Smooth muscle cell of the brain vasculature (primary cell): ENCODE measurements around the gene CLDN9.

ENCODE experiments used
- DNase-seq: peaks from one replicate; pipeline ENCODE4 v3.0.0-alpha.2; 2012; ENCODE audit warnings: low read depth, low spot score

The CLDN9 gene

GRCh38 chr16:3012828-3013420 lies at the start of gene CLDN9:
Gene CLDN9, plus strand, starts transcription at chr16:3012923. Its CDS starts 440 bp downstream, at chr16:3013363.
- DNase-seq, result no peak

DNA sequence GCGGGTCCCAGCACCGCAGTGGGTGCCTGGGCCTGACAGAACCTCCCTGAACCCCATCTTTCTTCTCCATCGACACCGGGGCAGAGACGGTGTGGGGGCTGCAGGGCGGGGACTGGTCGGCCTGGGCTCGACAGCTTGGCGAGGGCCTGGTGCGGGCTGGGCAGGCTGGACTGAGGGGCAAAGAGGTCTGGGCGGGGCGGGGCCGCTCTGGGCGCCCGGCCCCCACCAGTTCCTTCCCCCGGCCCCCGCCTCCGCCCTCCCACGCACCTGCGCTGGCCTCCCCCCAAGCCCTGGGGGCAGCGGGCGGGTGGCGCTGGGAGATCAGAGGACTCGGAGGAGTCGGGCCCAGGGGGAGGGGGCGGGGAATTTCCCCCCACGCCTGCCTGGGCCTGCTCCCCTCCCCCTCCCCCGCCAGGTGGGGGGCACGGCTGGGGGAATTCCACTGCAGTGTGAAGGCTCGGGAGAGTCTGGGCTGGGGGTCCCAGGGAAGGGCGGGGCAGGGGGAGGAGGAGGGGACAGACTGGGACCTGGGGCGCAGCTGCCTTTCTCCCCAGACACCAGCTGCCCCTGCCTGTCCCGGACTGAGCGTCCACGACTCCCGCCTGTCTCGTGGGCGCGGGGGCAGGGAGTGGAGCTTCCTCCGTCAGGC lies 49.5 kb upstream of the CLDN9 start:
- no peak for DNase-seq

DNA sequence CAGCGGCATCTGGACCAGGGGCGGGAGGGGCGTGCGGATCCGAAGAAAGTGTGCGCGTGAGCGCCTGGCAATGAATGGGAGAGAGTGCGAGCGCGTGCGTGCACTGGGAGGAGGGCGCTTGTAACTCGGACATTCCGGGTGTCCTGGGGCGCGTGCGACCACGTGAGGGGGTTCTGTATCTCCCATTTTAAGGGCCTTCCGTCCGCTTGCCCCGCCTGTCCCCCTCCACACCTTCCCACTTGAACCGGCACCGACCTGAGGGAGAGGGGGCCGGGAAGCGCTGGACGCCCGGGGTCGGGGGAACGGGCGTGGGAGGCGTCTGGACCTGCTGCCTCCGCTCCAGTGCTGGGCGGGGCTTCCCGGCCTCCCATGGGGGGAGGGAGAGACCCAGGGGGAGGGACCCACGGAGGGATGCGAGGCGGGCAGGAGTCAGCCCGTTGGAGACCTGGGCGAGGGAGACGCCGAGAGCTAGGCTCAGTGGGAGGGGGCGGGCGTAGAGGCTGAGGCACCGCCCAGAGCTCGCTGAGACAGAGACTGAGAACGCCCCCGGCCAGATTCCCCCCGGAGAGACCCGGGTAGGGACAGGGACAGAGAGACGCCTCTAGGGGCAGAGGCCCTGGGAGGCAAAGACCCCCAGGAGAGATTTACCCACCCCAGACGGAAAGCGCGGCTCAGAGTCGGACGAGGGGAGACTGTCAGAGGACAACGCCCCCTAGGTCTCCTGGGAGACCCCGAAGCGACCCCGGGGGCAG lies 48.8 kb upstream of the CLDN9 start, which contains the start of gene KREMEN2:
KREMEN2 (plus strand) TSS at position 553 of the 752 bp plus-strand sequence. CDS start 246 bp downstream, outside the sequence.
- DNase-seq, result no peak

DNA sequence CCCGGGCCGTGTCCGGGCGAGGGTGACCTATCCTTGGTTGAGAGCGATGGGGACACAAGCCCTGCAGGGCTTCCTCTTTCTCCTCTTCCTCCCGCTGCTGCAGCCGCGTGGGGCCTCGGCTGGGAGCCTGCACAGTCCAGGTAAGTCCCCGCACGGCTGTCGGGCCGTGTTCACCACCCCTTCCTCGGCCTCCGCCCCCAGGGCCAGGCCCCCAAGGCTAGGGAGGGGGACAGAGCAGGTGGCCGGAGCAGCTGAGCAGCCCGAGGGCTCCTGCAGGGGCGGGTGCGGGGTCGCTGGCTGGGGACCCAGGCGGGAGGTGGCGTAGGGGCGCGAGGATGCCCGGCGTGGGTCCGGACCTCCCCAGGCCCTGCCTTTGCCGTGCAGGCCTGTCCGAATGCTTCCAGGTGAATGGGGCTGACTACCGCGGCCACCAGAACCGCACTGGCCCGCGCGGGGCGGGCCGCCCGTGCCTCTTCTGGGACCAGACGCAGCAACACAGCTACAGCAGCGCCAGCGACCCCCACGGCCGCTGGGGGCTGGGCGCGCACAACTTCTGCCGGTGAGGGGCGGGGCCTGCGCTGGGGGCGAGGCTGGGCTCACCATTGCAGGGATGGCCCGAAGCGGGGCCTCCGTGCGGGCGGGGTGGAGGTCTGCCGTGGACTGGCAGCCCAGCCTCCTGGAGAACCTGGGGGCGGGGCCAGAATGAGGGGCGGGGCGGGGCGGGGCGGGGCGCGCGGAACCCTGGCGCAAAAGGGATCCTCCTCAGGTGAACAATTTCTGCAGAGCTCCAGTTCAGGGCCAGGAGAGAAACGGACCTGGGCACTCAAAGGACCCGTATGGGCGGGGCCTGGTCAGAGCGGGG lies 48.0 kb upstream of the CLDN9 start:
- DNase-seq, result no peak

DNA sequence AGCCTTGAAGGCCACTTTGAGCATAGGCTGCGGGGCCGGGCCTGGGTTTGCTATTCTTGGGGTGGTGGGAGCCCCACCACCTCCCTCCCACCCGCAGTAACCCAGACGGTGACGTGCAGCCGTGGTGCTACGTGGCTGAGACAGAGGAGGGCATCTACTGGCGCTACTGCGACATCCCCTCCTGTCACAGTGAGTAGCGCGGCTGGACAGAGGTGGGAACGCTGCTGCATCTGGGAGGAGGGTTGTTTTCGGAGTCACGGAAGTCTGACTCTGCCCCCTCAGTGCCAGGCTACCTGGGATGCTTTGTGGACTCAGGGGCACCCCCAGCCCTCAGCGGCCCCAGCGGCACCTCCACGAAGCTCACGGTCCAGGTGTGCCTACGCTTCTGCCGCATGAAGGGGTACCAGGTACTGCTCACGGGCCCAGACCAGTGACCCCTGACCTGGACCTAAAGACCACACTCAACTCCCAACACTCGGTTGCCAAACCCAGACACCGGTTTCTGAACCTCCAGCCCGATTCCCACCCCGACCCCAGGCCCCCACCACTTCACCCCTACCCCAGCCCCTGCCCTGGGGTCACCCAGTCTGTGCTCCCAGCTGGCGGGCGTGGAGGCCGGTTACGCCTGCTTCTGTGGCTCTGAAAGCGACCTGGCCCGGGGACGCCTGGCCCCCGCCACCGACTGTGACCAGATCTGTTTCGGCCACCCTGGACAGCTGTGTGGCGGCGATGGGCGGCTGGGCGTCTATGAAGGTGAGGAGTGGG lies 46.5 kb upstream of the CLDN9 start:
- DNase-seq, result no peak

- no peak for DNase-seq
Observed at GRCh38 chr16:2966808-2967191, 45.9 kb upstream of the CLDN9 start.

- no peak for DNase-seq
Observed at GRCh38 chr16:2967211-2967631, 45.5 kb upstream of the CLDN9 start.

DNA sequence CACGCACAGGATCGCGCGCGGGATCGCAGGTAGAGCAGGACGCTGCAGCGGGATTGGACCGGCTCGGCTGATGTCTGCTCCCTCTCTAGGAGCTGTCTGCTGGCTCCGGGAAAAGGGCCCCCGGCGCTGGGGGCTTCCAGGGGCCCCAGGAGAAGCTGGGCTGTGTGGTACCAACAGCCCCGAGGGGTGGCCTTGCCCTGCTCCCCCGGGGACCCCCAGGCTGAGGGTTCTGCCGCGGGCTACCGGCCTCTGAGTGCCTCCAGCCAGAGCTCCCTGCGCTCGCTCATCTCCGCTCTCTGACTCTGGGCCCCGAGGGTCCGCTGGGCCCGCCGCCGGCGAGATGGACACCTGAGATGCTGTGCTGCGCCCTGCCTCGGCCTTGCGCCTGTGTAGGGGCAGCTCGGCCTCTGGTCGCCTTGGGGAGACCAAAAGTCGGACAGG lies 45.0 kb upstream of the CLDN9 start:
- no peak for DNase-seq

DNA sequence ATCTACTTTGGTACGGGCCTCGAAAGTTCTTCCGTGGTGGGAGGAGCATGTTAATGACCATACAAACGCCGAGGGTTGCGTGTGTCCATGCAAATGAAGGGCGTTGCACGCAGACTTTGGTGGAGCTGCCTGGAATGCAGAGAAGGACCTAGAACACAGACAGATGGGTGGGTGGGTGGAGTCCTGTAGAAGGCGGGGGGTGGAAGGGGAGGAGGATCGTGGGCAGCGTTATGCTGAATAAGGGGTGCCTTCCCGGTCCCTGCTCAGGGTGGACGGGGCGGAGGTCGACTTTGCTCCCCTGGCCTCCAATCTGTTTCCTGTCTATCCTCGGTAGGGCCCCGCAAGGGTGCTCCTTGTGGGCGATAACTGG lies 44.4 kb upstream of the CLDN9 start:
- no peak for DNase-seq

- peak; percentile 40 for DNase-seq
Observed at GRCh38 chr16:2968738-2969544, 43.8 kb upstream of the CLDN9 start, which contains the start of gene PAQR4. Gene PAQR4, plus strand, starts transcription at chr16:2969348. Its CDS starts 327 bp downstream, at chr16:2969675.

DNA sequence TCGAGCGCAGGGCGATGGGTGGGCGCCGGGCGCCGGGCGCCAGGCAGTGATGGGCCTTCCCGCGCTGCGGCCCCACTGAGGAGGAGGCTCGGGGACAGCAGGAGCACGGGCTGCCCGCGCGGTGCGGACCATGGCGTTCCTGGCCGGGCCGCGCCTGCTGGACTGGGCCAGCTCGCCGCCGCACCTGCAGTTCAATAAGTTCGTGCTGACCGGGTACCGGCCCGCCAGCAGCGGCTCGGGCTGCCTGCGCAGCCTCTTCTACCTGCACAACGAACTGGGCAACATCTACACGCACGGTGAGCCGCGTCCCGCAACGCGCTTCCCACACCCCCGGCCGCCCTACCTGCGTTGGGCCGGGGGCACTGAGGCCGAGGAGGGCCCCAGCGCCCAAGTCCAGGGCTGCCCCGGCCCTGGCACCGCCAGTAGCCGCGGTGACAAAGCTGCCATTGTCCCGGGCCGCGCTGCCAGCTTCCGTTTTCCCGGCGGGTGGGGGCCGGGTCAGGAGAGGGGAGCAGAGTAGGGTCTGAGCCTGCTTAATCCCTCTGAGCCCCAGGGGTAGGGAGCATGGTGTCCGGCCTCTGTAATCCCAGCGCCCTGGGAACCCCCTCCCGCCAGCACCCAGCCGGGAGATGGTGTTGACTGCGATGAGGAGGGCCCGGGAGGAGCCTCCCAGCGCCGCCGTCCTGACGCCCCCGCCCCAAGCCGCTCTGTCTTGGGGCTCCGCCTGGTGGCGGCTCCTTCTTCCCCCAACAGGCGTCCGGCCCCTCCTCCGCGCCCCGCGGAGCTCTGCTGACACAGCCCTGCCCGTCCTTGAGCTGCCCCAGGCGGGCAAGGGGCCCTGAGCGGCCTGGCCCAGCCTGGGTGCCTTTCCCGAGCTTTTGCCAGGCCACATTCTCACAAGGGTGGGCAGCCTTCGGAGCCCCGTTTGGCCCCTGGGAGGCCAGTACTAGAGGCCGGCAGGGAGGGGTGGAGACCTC lies 42.9 kb upstream of the CLDN9 start:
- no peak for DNase-seq

GRCh38 chr16:2970563-2970962 lies 42.2 kb upstream of the CLDN9 start:
- no peak for DNase-seq

GRCh38 chr16:2971134-2971984 lies 41.4 kb upstream of the CLDN9 start:
- DNase-seq, result no peak

GRCh38 chr16:2971985-2972784 lies 40.5 kb upstream of the CLDN9 start:
- no peak for DNase-seq

DNA sequence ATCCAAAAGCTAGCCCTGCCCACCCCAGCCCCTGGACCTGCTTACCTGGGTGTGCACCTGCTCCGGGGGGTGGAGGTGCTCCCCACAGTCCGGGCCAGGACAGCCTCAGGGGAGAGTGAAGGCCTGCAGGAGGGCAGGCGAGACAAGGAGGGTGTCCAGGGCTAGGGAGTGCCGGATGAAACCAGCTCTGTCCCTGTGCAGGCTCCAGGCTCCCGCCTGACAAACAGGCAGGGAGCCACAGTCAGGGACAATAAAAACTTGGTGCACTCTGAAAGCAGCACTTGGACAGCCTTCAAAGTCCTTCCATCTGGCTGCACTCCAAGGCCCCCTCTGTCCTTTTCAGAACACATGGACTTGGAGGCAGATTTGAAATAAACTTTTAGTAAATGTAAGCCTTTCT lies 39.6 kb upstream of the CLDN9 start:
- DNase-seq, result no peak

DNA sequence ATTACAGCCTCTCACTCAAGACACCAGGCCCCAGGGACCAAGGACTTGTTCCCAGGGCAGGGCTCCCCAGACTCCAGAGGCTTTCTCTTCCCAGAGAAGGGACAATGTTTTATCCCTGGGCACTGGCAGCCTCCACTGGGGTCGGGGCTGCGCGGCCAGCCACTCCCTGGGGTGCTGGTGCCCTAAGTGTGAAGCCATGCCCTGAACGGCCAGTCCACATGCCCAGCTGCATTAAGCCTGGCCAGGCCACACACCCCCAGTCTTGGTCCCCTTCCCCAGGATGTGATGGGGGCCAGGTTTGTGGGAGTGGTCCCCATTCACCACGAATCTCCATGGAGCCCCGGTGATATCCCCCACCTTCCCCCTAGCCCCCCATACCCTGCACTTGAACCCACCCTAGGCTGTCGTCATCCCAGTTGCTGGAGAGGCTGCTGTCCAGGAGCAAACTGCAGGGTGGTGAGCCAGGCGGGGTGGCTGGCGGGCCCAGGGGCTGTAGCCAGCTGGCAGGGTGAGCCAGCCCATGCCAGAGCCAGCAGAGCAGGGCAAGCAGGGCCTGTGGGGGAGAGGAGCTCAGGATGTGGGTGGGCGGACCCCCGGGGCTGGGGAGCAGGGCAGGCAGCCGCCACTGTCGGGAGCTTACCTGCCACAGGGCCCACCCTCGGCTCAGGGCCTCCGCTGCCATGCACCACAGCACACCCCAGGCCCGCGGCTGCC lies 39.0 kb upstream of the CLDN9 start:
- DNase-seq, result no peak
